Ammon's horn (tissue), 1 donor: ENCODE data around the gene CACNA2D1.

Experiments used
- DNase-seq: peaks from one replicate; pipeline ENCODE4 v3.0.0-alpha.2; 2016; ENCODE audit warnings: low spot score

CACNA2D1 gene

DNA sequence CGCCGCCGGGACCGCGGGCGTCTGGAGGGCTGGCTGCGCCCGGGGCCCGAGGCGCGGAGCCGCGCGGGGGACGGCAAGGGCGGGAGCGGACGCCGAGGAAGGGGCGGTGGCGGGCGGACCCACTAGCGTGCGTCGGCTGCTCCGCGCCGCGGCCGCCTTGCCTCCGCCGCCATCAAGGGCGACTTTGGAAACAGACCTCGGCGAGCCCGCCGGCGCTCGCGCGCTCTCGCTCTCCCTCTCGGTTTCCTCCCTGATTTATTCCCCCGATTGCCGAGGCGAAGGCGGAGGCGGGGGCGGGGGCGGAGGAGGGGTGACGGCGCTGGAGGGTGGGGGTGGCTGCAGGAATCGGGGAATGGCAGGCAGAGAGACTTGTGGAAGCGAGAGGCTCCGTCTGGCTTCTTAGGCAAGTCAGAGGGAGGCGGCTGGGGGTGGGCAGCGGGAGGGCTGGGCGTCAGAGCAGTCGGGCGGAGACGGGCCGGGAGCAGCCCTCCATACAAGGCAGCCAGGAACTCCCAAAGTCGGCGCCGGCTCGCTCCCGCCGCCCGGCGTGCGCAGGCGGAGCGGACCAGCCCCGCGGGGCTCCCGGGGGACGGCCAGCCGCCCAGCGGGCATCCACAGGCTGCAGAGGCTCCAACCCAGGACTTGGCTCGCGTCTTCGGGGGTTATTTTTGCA lies at the start of gene CACNA2D1:
TSS of gene CACNA2D1 (minus strand) at position 231 of the 673 bp plus-strand sequence.
- peak; percentile 92 for DNase-seq

DNA sequence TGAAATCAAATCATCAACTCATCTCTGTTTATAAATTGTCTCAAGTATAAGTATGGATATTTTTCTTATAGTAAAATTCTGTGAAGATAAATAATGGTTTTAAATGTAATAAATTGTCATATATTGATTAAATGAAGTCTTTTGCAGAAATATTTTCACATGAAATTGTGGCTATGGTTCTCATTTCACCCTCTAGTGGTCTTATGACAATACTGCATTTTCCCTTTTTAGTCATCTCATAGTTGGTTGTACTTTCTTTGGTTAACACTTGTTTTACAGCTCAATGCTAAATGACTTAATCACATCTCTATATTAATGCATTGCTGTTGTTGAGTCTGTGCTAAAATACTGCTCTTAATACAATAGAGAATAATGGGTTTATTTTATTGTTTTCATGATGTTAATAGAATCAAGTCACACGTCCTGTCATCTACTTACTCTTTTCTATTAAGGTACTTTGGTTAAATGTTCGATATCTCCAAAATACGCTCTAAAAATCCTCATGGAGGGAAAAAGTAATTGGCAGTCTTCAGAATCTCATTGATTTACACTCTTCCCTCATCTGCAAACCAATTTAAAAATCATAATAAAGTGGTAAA lies 38.0 kb upstream of the CACNA2D1 start:
- peak; percentile 45 for DNase-seq

GRCh38 chr7:82477733-82478515 lies 34.3 kb upstream of the CACNA2D1 start:
- DNase-seq: no peak

- DNase-seq: no peak
Observed at GRCh38 chr7:82472966-82473365, 29.4 kb upstream of the CACNA2D1 start.

DNA sequence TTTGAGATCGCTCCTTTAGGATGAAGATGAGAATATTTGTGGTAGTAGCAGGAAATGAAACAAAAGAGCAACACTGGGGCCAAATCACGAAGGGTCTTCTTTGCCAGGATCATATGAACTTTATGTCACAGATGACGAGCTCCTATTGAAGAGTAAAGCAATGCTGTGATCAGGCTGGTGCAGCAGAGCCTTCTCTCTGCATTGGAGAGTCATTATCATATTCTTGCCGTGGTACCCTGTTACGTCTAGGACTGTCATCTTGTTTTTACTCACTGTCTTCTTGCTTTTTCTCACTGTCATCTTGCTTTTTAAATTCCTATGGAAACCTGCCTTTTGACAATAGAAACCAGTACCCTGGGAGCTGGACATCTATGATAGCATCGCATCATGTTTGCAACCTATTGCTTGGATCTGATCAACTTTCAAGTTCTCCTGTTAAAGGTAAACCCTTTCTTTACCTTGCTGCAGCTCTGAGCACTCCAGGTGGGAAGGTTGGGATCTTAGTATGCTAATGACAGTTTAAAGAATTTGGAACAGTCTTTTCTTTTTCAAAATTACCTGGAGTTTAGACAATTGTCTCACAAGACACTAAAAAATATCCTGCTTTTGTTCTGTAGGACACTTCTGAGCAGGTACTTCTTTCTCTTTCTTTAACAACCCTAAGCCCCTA lies 27.9 kb upstream of the CACNA2D1 start:
- DNase-seq: no peak

DNA sequence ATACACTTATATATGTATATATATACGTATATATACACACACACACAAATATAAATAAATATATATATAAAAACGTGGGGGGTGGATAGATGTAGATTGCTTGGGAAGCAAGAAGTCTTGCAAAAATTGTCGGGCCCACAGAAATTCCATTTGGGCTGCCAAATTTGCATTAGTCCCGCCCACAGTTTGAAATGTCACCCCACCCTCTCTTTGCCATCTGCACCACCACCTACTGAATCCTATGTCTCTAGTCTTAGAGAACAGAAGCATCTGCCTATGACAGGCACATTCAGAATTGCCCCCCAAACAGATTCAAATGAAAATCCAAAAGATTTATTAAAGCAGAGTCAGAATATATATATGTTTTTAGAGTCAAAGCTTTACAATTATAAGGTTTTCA lies 25.6 kb upstream of the CACNA2D1 start:
- DNase-seq: peak; percentile 50

GRCh38 chr7:82468435-82468834 lies 24.9 kb upstream of the CACNA2D1 start:
- DNase-seq: peak; percentile 13

- DNase-seq: no peak
Observed at GRCh38 chr7:82467020-82467419, 23.4 kb upstream of the CACNA2D1 start.

GRCh38 chr7:82464372-82464771 lies 20.8 kb upstream of the CACNA2D1 start:
- no peak for DNase-seq

GRCh38 chr7:82455295-82455694 lies 11.7 kb upstream of the CACNA2D1 start:
- DNase-seq: no peak

GRCh38 chr7:82450759-82451158 lies 7.2 kb upstream of the CACNA2D1 start:
- no peak for DNase-seq

DNA sequence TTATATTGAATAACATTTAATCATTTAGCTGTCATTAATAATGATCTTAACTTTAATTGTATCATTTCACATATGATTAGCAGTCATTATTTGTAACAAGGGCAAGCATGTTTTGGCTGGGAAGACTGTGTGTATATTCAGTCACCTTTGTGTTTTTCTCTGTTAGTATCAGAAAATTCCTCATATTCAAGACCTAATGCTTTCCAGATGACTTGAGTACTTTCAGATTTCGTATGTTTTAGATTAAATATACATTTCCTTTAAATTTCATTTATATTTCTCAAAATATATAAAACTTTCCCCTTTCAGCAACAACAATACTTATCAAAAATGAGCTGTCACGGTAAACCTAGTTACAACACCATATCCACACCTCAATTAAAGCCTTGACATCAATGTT lies 6.3 kb upstream of the CACNA2D1 start:
- no peak for DNase-seq

- DNase-seq: no peak
Observed at GRCh38 chr7:82446897-82447296, 3.3 kb upstream of the CACNA2D1 start.

DNA sequence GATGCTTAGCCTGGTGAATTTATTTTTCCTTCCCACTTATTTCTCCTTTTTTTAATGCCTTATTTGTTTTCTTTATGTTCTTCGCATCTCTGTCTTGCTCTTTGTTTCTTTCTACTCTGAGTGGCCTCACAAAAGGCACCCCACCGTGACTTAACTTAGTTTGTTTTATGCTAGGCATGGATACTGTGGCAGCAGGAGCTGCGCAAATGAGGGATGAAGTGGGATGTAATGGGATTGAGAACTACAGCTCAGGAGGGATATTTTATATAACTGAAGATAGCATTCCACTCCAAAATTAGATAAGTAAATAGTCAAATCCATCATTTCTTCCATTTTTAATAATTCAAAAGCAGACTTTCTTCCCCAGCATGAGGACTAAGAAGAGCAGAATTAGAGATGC lies 1.7 kb upstream of the CACNA2D1 start:
- no peak for DNase-seq

DNA sequence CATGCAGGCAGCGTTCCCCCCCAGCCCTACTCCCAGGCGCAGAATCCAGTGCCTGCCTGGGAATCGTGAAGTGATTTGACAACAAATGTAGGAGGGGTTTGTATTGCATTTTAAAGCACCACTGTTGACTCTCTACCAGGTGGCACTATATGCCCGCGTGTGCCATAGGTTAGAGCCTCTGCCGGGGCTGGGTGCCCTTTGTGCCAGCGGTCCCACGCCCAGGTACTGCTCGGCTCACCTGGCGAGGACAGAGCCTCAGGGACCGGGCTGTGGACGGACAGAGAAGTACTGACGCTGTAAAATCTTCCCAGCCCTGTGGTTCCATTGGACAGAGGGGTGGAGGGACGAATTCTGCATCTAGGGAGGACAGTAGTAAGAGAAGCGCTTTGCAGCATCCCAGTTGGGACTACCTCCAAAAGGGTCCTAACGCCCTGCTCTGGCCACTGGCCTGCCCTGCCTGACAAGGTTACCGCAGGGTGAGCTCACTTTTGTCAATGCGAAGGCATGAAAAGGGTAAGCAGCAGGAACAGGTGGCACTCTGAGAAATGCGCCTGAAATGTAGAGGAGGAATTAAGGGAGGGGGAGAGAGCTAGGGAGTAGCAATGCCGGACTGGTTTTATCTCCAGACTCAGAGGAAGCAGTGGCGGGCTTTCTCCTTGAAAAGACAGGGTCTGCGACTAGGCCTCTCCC lies 788 bp upstream of the CACNA2D1 start:
- DNase-seq: no peak

- peak; percentile 28 for DNase-seq
Observed at GRCh38 chr7:82443036-82443546, 486 bp downstream of the CACNA2D1 start.

DNA sequence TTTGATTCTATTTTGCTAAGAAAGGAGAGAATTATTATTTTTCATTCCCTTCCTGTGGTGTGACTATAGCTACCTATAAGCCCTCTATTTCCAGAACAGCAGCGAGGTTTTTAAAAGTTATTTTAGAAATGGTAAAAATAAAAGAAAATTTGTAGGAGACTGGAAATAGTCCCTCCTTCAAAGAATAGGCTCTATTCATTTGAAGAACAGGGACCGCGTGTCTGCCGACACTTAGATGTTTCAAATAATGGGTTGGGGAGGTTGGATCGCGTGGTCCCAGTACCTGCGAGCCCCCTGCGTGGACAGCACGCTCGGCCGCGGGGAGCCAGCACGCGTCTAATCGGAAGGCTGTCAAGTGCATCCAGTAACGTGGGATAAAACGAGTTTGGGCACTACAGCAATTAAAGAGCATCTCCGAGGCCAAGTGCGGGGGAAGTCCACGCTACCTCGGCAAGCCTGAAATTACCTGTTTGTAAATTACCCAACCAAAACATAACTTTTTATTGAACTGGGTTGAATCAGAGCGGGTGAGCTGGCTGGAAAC lies 1.0 kb downstream of the CACNA2D1 start:
- peak; percentile 29 for DNase-seq

GRCh38 chr7:82441669-82442478 lies 1.7 kb downstream of the CACNA2D1 start:
- DNase-seq: no peak

- DNase-seq: no peak
Observed at GRCh38 chr7:82438521-82438920, 5.1 kb downstream of the CACNA2D1 start.

DNA sequence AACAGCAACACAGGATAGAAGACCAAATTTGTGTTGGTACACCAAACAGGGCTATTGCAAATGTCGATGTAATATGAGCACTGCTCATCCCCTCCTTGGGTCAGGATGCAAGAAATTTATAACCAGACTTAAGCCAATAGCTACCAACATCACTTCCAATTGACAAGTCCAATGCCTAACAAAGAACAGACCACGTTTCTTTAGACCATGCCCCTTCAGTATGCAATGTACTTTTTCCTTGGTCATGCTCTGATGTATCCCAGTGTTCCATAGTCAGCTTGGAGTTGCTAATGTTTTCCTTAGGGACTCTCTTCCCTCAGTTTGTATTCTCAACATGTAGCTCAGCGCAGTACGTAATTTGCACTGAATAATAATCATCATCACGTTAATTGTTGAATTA lies 7.8 kb downstream of the CACNA2D1 start:
- no peak for DNase-seq
